ENCODE results near the gene DVL1. TPM values are rescaled to one million over a fixed set of nuclear protein-coding genes. Genes with fewer than 3 reads are reported as not detected.

The DVL1 gene
- total and polyA plus RNA-seq, 4 experiments from 2014 or later, result 0.19 to 44.6 (median 22.8) TPM

DNA sequence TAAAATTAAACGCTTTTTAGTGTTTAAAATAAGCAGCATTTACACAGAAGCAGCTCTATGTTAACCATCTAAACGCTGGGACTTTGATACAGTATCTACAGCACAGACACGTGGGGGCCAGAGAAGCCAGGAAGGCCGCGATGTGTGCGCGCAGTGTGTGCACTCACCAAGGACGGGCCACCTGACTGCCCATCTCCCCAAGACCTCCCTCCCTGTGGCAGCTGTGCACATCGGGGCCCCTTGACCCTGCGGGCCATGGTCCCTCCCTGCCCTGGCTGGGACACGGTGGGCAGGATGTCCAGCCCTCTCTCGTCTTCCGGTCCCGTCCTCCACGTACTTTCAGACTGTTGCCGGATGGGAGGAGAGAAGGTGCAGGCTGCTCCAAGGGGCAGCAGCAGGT lies 13.9 kb downstream of the DVL1 start:
- no peaks in the 10 kb centered on the region for H3K4me1 Mint-ChIP-seq
- no peaks in the 10 kb centered on the region for H3K27me3 ChIP-seq (ENCODE audit: insufficient read depth, low read length)
- H3K27ac Mint-ChIP-seq, result peak overlapping the region in 1 of 7 donors; percentile 65
- no peaks in the 10 kb centered on the region for H3K4me1 ChIP-seq (ENCODE audit: insufficient read depth, low read length)
- POLR2A ChIA-PET (ENCODE audit: partially characterized antibody), result interaction anchor here (1.1 to 1.6 kb wide), 2 partner anchors 24 to 65 kb away, joined by 3 read pairs; no protein-coding TSS in a partner anchor
- intact Hi-C loops (cut with micrococcal nuclease), result no loop called here
- no peak for DNase-seq
- H3K9me3 Mint-ChIP-seq, result no peaks in the 10 kb centered on the region
- no peaks in the 10 kb centered on the region for H3K9me3 ChIP-seq (ENCODE audit: control insufficient read depth in 1 of 2, low read length in 2 of 2)
- H3K4me3 ChIP-seq (ENCODE audit: low read length in 2 of 2), result no peak overlapping the region
- CTCF ChIA-PET (ENCODE audit: partially characterized antibody), result no interaction called here
- H3K36me3 ChIP-seq (ENCODE audit: insufficient read depth, low read length), result no peaks in the 10 kb centered on the region
- H3K36me3 Mint-ChIP-seq, result peaks cover 0 to 6% of the 10 kb centered on the region in 2 donors
- no peak overlapping the region for H3K4me3 Mint-ChIP-seq
- H3K27me3 Mint-ChIP-seq, result no peaks in the 10 kb centered on the region
- no peak overlapping the region for H3K27ac ChIP-seq (ENCODE audit: low read depth, low read length)

GRCh38 chr1:1334835-1335234 lies 14.4 kb downstream of the DVL1 start:
- Histone ChIP-seq H3K36me3 (ENCODE audit: insufficient read depth, low read length) (no peaks in the 10 kb centered on the region), H3K27ac (ENCODE audit: low read depth, low read length) (no peak overlapping the region), H3K9me3 (ENCODE audit: control insufficient read depth in 1 of 2, low read length in 2 of 2) (no peaks in the 10 kb centered on the region), H3K27me3 (ENCODE audit: insufficient read depth, low read length) (no peaks in the 10 kb centered on the region), H3K4me3 (ENCODE audit: low read length in 2 of 2) (no peak overlapping the region), H3K4me1 (ENCODE audit: insufficient read depth, low read length) (no peaks in the 10 kb centered on the region)
- Mint-ChIP-seq H3K4me3 (no peak overlapping the region), H3K27me3 (no peaks in the 10 kb centered on the region), H3K4me1 (peaks cover 0 to 2% (median 1%) of the 10 kb centered on the region in 4 donors), H3K9me3 (no peaks in the 10 kb centered on the region), H3K27ac (peak overlapping the region in 1 of 7 donors; percentile 65), H3K36me3 (peaks cover 0 to 5% of the 10 kb centered on the region in 2 donors)
- POLR2A ChIA-PET (ENCODE audit: partially characterized antibody), result interaction anchor here (1.6 kb wide), 1 partner anchor 23 kb away, joined by 3 read pairs; no protein-coding TSS in a partner anchor
- intact Hi-C loops (cut with micrococcal nuclease), result no loop called here
- CTCF ChIA-PET (ENCODE audit: partially characterized antibody), result no interaction called here
- no peak for DNase-seq

DNA sequence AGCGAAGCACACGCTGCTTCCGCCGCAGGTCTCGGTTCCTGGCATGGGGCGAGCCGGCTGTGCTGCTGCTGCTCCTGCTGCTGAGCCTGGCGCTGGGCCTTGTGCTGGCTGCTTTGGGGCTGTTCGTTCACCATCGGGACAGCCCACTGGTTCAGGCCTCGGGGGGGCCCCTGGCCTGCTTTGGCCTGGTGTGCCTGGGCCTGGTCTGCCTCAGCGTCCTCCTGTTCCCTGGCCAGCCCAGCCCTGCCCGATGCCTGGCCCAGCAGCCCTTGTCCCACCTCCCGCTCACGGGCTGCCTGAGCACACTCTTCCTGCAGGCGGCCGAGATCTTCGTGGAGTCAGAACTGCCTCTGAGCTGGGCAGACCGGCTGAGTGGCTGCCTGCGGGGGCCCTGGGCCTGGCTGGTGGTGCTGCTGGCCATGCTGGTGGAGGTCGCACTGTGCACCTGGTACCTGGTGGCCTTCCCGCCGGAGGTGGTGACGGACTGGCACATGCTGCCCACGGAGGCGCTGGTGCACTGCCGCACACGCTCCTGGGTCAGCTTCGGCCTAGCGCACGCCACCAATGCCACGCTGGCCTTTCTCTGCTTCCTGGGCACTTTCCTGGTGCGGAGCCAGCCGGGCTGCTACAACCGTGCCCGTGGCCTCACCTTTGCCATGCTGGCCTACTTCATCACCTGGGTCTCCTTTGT lies 15.5 kb downstream of the DVL1 start:
- H3K27ac Mint-ChIP-seq, result no peak overlapping the region
- peaks cover 0 to under 1% of the 10 kb centered on the region in 2 donors for H3K36me3 Mint-ChIP-seq
- Histone ChIP-seq H3K4me3 (ENCODE audit: low read length in 2 of 2) (no peak overlapping the region), H3K36me3 (ENCODE audit: insufficient read depth, low read length) (no peaks in the 10 kb centered on the region), H3K27ac (ENCODE audit: low read depth, low read length) (no peak overlapping the region), H3K4me1 (ENCODE audit: insufficient read depth, low read length) (no peaks in the 10 kb centered on the region), H3K27me3 (ENCODE audit: insufficient read depth, low read length) (no peaks in the 10 kb centered on the region), H3K9me3 (ENCODE audit: control insufficient read depth in 1 of 2, low read length in 2 of 2) (no peaks in the 10 kb centered on the region)
- intact Hi-C loops (cut with micrococcal nuclease), result no loop called here
- no peaks in the 10 kb centered on the region for H3K27me3 Mint-ChIP-seq
- ChIA-PET CTCF (ENCODE audit: partially characterized antibody) (no interaction called here), POLR2A (ENCODE audit: partially characterized antibody) (no interaction called here)
- H3K4me3 Mint-ChIP-seq, result no peak overlapping the region
- no peaks in the 10 kb centered on the region for H3K9me3 Mint-ChIP-seq
- peaks cover 0 to 9% (median 4%) of the 10 kb centered on the region in 4 donors for H3K4me1 Mint-ChIP-seq
- DNase-seq, result no peak

DNA sequence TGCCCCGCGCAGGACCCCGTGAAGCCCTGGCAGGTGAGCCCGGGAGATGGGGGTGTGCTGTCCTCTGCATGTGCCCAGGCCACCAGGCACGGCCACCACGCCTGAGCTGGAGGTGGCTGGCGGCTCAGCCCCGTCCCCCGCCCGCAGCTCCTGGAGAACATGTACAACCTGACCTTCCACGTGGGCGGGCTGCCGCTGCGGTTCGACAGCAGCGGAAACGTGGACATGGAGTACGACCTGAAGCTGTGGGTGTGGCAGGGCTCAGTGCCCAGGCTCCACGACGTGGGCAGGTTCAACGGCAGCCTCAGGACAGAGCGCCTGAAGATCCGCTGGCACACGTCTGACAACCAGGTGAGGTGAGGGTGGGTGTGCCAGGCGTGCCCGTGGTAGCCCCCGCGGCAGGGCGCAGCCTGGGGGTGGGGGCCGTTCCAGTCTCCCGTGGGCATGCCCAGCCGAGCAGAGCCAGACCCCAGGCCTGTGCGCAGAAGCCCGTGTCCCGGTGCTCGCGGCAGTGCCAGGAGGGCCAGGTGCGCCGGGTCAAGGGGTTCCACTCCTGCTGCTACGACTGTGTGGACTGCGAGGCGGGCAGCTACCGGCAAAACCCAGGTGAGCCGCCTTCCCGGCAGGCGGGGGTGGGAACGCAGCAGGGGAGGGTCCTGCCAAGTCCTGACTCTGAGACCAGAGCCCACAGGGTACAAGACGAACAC lies 16.3 kb downstream of the DVL1 start:
- H3K4me3 Mint-ChIP-seq, result no peak overlapping the region
- no peak overlapping the region for H3K27ac Mint-ChIP-seq
- Histone ChIP-seq H3K27me3 (ENCODE audit: insufficient read depth, low read length) (no peaks in the 10 kb centered on the region), H3K36me3 (ENCODE audit: insufficient read depth, low read length) (no peaks in the 10 kb centered on the region), H3K4me3 (ENCODE audit: low read length in 2 of 2) (no peak overlapping the region), H3K9me3 (ENCODE audit: control insufficient read depth in 1 of 2, low read length in 2 of 2) (no peaks in the 10 kb centered on the region), H3K4me1 (ENCODE audit: insufficient read depth, low read length) (no peaks in the 10 kb centered on the region), H3K27ac (ENCODE audit: low read depth, low read length) (no peak overlapping the region)
- no peak for DNase-seq
- H3K36me3 Mint-ChIP-seq, result no peaks in the 10 kb centered on the region
- intact Hi-C loops (cut with micrococcal nuclease), result no loop called here
- ChIA-PET POLR2A (ENCODE audit: partially characterized antibody) (no interaction called here), CTCF (ENCODE audit: partially characterized antibody) (no interaction called here)
- no peaks in the 10 kb centered on the region for H3K9me3 Mint-ChIP-seq
- peaks cover 0 to 9% (median 4%) of the 10 kb centered on the region in 4 donors for H3K4me1 Mint-ChIP-seq
- H3K27me3 Mint-ChIP-seq, result no peaks in the 10 kb centered on the region

DNA sequence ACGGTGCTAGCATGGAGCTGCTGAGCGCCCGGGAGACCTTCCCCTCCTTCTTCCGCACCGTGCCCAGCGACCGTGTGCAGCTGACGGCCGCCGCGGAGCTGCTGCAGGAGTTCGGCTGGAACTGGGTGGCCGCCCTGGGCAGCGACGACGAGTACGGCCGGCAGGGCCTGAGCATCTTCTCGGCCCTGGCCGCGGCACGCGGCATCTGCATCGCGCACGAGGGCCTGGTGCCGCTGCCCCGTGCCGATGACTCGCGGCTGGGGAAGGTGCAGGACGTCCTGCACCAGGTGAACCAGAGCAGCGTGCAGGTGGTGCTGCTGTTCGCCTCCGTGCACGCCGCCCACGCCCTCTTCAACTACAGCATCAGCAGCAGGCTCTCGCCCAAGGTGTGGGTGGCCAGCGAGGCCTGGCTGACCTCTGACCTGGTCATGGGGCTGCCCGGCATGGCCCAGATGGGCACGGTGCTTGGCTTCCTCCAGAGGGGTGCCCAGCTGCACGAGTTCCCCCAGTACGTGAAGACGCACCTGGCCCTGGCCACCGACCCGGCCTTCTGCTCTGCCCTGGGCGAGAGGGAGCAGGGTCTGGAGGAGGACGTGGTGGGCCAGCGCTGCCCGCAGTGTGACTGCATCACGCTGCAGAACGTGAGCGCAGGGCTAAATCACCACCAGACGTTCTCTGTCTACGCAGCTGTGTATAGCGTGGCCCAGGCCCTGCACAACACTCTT lies 17.0 kb downstream of the DVL1 start:
- Histone ChIP-seq H3K27ac (ENCODE audit: low read depth, low read length) (no peak overlapping the region), H3K36me3 (ENCODE audit: insufficient read depth, low read length) (no peaks in the 10 kb centered on the region), H3K4me1 (ENCODE audit: insufficient read depth, low read length) (peaks cover under 1% of the 10 kb centered on the region), H3K4me3 (ENCODE audit: low read length in 2 of 2) (no peak overlapping the region), H3K27me3 (ENCODE audit: insufficient read depth, low read length) (no peaks in the 10 kb centered on the region), H3K9me3 (ENCODE audit: control insufficient read depth in 1 of 2, low read length in 2 of 2) (no peaks in the 10 kb centered on the region)
- Mint-ChIP-seq H3K27me3 (no peaks in the 10 kb centered on the region), H3K4me3 (no peak overlapping the region), H3K9me3 (no peaks in the 10 kb centered on the region), H3K27ac (no peak overlapping the region), H3K4me1 (peaks cover 0 to 13% (median 4%) of the 10 kb centered on the region in 4 donors), H3K36me3 (peaks cover 0 to 1% of the 10 kb centered on the region in 2 donors)
- no peak for DNase-seq
- intact Hi-C loops (cut with micrococcal nuclease), result no loop called here
- CTCF ChIA-PET (ENCODE audit: partially characterized antibody), result no interaction called here
- POLR2A ChIA-PET (ENCODE audit: partially characterized antibody), result interaction anchor here (1.0 kb wide), 1 partner anchor 46 kb away, joined by 4 read pairs; no protein-coding TSS in a partner anchor

- no peak within 1 kb of the TSS for H3K4me3 ChIP-seq (ENCODE audit: low read length in 2 of 2)
- no peak within 1 kb of the TSS for H3K27ac Mint-ChIP-seq
- intact Hi-C loops (cut with micrococcal nuclease), result no loop called here
- H3K9me3 ChIP-seq (ENCODE audit: control insufficient read depth in 1 of 2, low read length in 2 of 2), result no peaks in the 10 kb centered on the region
- ChIA-PET POLR2A (ENCODE audit: partially characterized antibody) (interaction anchor here (1.0 kb wide), 2 partner anchors 17 to 47 kb away, joined by 3 to 4 read pairs; no protein-coding TSS in a partner anchor), CTCF (ENCODE audit: partially characterized antibody) (no interaction called here)
- peaks cover 0 to 1% of the 10 kb centered on the region in 2 donors for H3K36me3 Mint-ChIP-seq
- peaks cover 2 to 19% (median 5%) of the 10 kb centered on the region in 4 donors for H3K4me1 Mint-ChIP-seq
- no peaks in the 10 kb centered on the region for H3K9me3 Mint-ChIP-seq
- H3K27me3 Mint-ChIP-seq, result no peaks in the 10 kb centered on the region
- no peaks in the 10 kb centered on the region for H3K27me3 ChIP-seq (ENCODE audit: insufficient read depth, low read length)
- no peak for DNase-seq
- no peak within 1 kb of the TSS for H3K27ac ChIP-seq (ENCODE audit: low read depth, low read length)
- H3K36me3 ChIP-seq (ENCODE audit: insufficient read depth, low read length), result no peaks in the 10 kb centered on the region
- H3K4me1 ChIP-seq (ENCODE audit: insufficient read depth, low read length), result peaks cover 9% of the 10 kb centered on the region
- H3K4me3 Mint-ChIP-seq, result no peak within 1 kb of the TSS
These were observed 17.9 kb downstream of the DVL1 start, which contains the start of gene TAS1R3 for GRCh38 chr1:1331068-1331965. Gene TAS1R3, plus strand, starts transcription at chr1:1331280. Its CDS starts 66 bp downstream, at chr1:1331346.

Data from CD4-positive, alpha-beta memory T cell (primary cell).